HG03571 (cell line): Measurements from ENCODE around the gene PPEF2.
"Not testable (repeated sequence)": the region's sequence is repeated elsewhere in the genome, so short reads cannot be mapped to it uniquely, and the experiment has no call there.

Experiments used
- ATAC-seq: cut with Tn5 transposase; IDR thresholded peaks from one replicate; pipeline ENCODE4 v1.9.1; 2021; ENCODE audit not compliant: unreplicated experiment

The PPEF2 gene, protein sequence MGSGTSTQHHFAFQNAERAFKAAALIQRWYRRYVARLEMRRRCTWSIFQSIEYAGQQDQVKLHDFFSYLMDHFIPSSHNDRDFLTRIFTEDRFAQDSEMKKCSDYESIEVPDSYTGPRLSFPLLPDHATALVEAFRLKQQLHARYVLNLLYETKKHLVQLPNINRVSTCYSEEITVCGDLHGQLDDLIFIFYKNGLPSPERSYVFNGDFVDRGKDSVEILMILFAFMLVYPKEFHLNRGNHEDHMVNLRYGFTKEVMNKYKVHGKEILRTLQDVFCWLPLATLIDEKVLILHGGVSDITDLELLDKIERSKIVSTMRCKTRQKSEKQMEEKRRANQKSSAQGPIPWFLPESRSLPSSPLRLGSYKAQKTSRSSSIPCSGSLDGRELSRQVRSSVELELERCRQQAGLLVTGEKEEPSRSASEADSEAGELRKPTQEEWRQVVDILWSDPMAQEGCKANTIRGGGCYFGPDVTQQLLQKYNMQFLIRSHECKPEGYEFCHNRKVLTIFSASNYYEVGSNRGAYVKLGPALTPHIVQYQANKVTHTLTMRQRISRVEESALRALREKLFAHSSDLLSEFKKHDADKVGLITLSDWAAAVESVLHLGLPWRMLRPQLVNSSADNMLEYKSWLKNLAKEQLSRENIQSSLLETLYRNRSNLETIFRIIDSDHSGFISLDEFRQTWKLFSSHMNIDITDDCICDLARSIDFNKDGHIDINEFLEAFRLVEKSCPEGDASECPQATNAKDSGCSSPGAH

DNA sequence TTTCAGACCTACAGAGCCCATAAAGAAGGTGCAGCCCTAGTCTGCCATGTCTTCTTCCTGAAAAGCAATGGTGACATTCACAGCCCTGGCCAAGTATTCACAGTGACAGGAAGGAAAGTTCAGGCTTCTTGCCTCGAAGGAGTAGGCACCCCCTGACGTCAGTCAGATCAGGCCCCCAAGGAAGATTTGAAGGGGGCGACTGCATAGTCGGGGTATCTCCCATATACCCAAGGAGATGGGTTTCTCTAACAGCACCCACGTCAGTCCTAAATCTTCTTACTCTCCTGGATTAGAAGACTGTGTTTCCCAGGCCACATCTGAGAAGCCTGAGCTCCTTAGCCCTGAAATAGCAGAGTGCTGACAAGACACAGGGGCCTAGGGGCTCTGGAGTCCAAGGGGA, at the start of gene PPEF2:
Gene PPEF2, minus strand, starts transcription at position 101 of the 400 bp plus-strand sequence. CDS start 6,127 bp downstream, outside the sequence.
- ATAC-seq: no peak

DNA sequence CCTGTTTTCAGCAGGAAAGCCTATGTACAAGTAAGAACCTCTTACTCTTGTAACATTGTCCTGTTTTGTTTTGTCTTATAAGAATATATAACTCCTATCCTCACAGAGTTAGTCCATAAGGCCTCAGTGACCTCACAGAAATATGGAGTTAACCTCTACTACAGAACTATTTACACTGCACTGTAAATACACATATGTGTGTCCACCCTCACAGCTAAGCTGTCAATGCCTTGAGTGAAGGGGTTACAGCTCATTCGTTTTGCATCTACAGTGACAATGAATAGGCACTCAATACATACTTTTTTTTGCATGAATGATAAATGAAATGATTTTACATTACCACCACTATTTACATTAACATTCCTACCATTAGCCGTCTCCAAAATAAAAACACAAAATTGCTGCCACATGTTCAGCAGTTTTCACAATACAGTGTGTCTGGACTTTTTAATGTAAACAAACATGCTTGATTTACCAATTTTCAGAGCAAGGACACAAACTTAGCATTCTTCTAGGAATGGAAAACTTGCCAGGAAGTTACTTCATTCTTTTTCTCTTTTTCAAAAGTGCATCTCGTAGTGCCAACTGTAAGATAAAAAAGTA, 48.1 kb upstream of the PPEF2 start:
- ATAC-seq: no peak

DNA sequence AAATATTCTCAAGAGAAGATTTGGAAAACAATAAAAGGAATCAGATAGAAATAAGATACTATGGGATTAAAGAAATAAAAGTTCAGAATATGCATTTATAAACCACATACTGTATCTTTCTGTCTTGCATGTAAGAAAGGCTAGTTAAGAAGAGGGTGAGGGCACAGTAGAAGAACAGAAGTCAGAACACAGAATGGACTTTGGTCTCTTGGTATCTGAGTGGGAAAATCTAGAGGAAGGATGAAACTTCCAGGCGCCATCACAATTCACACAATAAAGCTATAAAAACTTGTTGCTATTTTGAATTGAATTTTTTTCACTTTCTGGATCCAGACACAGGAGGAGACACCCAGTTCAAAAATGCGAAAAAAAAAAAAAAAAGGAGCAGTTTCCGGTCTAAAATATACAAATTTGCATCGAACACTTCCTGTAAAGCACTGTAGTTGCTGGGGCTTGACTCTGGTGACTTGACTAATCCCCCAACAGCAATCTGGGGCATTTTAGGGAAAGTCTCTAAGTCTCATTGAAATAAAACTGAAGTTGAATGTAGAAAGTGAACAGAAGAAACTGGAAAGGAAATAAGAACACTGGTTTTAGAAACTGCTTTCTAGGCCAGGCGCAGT, 46.7 kb upstream of the PPEF2 start:
- peak; percentile 65 for ATAC-seq

DNA sequence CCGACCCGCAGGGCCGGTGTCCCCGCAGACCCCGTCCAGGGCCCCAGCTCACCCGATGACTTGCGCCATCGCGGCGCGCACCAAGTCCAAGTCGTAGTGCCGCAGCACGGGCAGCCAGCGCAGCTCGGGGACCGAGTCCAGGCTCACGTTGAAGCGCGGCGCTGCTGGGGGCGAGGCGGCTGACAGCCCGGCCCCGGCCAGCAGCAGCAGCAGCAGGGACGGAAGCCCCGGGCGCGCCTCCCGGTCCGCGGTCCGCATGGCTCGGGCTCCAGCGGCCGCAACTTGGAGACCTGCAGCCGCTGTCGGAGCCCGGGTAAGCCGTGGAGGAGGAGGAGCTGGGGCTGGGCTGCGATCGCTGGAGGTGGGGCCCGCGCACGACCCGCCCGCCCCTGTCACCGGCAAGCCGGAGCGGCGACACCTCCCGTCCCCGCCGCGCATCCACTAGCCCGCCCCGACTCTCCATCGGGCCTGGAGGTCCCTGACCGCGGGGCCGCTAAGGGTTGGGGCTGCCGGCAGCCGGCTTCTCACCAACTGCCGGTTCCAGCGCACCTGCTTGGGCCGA, 38.5 kb upstream of the PPEF2 start, which contains the start of gene NAAA:
Gene NAAA, minus strand, starts transcription at position 322 of the 562 bp plus-strand sequence. Its CDS starts 64 bp downstream, at position 258.
- peak; percentile 87 for ATAC-seq

DNA sequence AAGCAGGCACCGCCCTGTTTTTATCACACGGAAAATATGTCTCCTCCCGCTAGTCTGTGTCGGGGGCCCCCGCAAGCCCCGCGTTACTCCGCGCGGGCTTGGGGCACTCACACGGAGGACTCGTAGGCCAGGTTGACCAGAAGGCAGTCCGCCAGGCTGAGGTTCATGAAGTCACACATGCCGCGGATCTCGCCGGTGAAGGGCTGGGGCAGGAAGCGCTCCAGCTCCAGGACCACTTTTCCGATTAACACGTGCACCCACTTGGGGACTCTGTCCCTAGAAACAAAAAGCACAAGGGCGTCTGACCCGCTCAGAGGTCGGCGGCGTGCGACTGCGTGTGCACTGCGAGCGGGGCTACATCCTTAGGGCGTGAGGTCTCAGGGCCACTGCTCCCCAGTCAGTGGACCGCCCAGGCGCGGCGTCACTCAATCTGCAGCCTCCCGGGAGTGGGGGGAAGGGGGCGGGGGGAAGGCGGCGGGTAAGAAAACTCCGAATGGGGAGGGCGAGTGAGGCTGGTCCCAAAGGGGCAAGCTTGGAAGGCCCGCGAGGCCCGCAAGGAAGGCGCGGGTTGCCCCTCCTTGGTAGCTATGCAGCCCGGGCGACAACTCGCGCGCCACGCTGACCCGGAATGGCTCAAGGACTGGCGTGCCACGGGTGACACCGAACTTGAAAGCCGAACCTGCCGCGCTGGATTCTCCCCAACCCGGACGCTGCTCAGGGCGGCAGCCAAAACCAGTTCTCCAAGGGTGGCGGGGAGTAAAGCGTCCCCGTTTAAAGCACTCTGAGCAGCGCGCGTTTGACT, 37.8 kb upstream of the PPEF2 start:
- ATAC-seq: peak; percentile 49

DNA sequence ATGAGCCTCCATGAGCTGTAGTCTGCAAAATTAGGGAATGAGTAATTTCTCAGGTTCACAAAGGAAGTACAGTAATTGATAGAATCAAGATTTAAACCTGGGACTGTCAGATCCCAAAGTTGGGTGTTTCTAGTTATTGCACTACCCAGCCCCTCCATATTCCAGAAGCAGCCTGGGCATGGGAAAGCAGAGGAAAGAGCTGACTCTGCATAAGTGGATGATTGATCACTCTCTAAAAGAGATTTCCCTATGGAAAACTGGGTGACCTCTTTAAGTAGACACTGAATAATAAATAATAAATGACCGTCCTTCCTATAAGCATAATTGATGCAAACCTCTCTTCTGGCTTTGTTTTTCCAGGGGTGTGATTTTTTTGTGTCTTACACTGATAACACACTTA, 33.4 kb upstream of the PPEF2 start:
- ATAC-seq: no peak

DNA sequence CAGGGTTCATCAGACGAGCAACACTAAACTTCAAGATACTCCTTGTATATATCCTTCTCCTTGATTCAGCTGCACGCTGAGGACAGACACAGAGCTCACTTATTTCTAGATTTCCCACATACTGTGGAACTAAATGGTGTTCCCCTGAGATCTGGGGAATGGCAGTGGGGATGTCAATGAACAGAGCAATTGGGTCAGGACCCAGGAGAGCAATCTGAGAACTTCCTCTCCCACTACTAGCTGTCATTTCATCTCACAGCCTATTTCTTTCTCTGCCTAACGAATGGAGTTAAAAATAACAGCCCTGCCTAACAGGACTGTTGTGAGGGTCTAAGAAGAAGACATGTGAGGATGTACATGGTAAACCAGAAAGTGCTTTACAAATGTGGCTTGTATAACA, 27.9 kb upstream of the PPEF2 start:
- no peak for ATAC-seq

DNA sequence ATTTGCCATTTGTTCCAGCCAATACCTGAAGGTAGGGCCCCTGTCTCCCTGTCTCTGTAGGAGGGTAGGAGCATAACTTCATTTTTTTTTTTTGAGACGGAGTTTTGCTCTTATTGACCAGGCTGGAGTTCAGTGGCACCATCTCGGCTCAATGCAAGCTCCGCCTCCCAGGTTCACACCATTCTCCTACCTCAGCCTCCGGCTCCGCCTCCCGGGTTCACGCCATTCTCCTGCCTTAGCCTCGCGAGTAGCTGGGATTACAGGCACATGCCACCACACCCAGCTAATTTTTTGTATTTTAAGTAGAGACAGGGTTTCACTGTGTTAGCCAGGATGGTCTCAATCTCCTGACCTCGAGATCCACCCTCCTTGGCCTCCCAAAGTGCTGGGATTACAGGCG, 22.7 kb upstream of the PPEF2 start:
- ATAC-seq: not testable (repeated sequence)

DNA sequence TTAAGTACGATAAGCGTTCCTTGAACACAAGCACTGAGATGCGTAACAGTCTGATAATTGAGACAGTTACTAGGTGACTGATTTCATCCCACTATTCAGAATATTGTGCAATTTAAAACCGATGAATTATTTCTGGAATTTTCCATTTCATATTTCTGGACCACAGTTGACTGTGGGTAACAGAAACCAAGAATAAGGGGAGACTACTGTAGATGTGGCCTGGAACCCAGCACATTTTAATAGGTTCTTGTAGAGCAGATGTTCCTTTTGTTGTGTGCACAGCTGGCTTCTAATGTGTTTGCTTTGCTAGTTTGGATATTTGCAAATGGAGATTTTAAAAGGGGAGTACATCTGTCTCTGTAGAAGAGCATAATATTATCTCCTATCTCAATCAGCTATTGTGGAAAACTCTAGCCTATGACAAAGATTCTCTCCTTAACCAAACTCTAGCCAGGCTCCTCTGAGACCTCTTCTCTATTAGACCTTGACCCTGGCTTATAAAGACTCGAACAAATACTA, 22.1 kb upstream of the PPEF2 start:
- ATAC-seq: no peak

DNA sequence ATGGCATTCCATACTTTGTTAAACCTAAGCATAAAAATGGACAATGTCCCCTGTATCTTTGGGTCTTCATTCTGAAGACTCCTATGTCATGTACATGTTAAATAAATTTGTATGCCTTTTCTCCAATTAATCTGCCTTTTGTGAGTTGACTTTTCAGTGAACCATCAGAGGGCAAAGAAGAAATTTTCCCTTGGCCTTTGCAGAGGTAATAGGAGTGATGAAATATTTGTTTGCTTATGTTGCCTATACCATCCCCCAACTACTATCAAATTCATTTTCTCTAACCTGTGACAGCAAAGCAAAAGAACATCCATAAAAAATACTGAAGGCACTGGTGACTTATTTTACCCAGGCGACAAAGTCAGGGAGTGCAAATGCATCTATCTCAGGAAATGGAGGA, 20.3 kb upstream of the PPEF2 start:
- ATAC-seq: no peak

DNA sequence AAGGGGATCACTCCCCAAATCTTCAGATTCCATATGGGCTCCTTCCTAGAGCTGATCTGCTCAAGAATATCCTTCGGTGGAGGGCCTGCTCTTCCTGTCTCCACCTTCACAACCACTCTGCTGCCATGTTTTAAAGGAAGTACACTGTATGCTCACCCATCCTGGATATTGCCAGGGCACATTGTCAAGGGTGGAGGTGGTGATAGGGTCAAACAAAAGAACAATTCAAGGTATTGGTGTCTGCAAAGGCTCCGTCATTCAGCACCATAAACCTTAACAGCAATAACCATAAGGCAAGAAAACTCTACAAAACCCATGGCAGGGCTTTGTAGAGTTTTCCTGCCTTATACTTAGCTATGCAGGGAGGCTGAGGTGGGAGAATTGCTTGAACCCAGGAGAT, 19.7 kb upstream of the PPEF2 start:
- ATAC-seq: no peak

DNA sequence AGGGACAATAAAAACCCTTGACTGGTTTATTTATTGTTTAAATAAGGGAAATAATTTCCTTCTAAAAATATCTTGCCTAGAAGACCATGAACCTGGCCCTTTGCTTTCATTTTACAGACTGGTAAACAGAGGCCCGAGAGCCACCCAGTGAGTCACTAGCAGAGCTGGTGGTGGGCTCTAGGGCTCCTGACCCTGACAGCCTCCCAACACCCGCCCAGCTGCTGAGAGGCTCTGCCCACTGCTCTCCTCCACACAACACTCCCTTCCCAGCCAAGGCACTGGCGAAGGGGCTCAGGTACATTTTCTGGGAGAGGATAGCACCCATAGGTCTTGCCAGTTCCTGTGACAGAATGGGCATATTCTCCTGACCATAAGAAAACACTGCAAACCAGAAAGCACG, 18.1 kb upstream of the PPEF2 start:
- ATAC-seq: no peak

DNA sequence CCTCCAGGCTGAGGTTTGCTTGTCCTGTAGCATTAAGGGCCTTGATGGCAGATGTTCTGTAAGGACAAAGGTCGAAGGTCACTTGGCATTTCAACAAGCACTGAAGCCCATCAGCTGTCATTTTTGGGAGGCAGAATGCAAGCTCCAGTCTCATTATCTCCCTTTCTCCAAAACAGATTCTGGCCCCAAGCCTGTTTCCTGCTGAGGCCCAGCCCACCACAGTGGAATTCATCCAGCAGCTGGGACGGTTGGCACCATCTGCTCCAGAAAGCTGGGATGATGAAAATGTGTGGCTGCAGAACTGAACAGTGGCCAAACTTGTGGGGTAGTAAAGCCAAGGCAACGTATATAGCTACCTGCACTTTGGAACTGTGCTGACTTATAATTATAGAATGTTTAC, 17.7 kb upstream of the PPEF2 start:
- no peak for ATAC-seq

DNA sequence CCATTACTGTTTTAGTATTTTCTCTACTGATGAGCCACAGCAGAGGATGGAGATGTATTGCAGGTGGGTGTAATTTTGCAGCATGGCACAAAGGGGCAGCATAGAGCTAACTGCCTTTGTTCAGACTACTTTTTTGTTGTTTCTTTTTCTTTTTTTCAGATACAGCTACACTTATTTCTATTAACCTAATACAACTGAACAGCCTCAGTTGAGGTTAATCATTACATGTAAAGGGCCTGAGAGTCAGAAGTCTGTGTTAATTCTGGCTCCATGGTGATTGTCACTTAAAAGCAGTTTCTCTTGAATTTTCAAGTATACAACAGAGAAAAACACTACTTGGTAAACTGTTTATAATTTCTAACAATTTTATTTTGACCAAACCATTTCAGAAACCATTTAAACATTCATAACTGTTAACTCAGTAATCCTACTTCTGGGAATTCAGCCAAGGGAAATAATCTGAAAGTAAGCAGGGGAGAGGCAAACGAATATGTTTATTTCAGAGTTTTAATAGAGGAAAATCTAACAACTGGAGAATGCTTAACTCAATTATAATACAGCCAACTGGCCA, 13.9 kb upstream of the PPEF2 start:
- ATAC-seq: peak; percentile 57

DNA sequence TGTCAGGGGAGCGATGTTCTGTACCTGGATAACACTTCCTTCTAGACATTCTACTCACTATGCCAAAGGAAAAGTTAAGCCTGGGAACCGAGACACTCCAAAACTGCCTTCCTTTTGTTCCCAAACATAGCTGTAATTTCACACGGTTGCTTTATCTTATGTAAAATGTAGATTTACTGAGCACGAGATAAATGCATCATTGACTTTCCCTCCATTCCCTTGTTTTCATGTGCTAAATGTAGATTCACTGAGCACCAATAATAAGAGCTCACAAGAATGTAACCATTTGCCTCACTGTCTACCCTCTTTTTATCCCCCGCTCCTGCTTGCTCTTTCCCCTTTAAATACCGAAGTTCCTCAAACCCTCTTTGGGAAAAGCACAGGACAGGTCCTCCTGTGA, 10.7 kb upstream of the PPEF2 start:
- no peak for ATAC-seq

DNA sequence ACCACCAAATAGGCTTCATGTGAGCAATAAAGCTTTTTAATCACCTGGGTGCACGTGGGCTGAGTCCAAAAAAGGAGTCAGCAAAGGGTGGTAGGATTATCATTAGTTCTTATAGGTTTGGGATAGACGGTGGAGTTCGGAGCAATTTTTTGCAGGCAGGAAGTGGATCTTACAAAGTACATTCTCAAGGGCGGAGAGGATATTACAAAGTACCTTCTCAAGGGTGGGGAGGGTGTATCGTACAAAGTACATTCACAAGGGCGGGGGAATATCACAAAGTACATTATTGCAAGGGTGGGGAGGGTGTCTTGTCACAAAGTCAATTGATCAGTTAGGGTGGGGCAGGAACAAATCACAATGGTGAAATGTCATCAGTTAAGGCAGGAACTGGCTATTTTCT, 8.6 kb upstream of the PPEF2 start:
- ATAC-seq: not testable (repeated sequence)

DNA sequence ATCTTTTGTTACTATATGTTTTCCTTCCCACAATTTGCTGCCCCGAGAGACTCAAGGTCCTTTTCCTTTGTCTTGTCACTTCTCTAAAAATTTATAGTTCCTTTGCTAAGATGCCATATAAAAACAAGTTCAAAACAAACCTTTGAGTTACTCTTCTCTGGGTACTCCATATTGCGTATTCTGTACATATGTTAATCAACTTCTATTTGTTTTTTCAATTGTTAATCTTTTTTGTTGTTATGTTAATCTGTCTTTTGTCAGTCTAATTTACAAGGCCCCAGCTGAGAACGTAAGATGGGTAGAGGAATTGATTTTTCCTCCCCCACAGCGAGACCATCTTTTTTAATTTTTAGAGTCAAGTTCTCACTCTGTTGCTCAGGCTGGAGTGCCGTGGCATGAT, 7.2 kb upstream of the PPEF2 start:
- no peak for ATAC-seq

DNA sequence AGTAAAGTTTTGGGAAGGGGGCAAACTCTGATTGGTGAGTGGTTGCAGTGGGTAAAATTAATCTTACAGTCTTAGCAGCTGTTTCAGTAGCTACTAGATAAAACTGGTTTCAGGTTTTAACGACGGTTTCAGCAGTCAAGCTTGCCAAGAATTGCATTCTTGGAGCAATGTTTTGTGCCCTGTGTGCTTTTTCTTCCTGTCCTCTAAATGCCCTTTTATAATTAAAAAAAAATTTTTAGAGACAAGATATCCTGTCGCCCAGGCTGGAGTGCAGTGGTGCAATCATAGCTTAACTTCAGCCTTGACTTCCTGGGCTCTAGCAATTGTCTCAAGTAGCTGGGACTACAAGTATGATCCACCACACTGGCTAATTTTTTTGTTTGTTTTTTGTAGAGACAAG, 6.3 kb upstream of the PPEF2 start:
- ATAC-seq: no peak

DNA sequence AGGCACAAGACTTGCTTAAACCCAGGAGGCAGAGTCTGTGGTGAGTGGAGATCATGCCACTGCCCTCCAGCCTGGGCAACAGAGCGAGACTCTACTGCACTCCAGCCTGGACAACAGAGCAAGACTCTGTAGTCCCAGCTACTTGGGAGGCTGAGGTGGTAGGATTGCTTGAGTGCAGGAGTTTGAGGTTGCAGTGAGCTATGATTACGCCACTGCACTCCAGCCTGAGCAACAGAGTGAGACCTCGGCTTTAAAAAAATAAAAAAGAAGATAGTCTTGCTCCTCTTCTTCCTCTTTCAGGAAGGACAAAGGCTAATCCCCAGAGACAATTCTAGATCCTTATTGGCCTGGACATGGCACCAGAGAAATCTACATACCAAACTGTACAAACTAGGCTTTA, 5.7 kb upstream of the PPEF2 start:
- ATAC-seq: no peak

DNA sequence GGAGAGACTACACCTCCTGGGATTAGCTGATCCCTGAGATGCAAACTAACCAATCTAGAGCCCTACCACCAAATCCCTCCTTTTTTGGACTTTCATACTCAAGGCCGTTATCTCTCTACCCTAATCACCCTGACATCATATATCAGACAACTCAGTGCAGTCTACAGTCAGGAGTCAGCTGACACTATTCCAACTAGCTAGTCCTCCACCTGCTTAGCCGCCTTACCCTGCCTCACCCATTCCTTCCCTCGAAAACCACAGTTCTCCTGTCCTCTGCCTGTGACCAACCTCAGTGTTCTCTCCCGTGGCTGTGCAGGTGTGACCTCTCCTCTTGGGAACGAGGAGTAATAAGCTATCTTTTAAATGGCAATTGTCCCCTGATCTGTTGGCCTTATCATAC, 1.8 kb upstream of the PPEF2 start:
- ATAC-seq: no peak
